ENCODE results near the gene MUC13. TPM values are rescaled to one million over a fixed set of nuclear protein-coding genes. Genes with fewer than 3 reads are reported as not detected.

The MUC13 gene
- total RNA-seq, 1 experiment from 2014 or later: not detected

DNA sequence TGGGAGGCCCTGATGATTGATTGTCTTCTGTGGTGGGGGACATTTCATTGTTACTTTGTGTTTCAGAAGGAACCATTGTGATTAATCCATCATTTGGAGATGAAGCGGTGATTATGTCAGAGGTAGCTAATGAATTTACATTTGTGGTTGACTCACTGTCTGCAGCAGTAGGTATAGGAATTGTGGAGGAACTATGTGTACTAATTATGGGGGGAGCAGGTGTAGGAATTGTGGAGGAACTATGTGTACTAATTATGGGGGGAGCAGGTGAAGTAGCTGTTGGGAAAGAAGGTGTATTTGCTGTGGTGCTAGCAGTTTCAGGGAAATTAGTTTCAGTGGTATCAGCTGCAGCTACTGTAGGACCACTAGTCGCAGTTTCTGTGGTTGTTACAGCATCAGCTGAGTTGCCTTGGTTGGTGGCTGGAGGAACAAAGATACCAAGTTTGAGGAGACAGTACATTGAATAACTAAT, 6.9 kb downstream of the MUC13 start:
- Mint-ChIP-seq H3K9me3 (no peaks in the 10 kb centered on the region), H3K27ac (no peak overlapping the region; a peak in 1 of 7 replicates), H3K36me3 (ENCODE audit: insufficient read depth in 1 of 3, low read depth in 3 of 3) (no peaks in the 10 kb centered on the region), H3K4me1 (no peaks in the 10 kb centered on the region), H3K27me3 (ENCODE audit: low read depth) (no peaks in the 10 kb centered on the region; the same call in 1 of the 2 replicates), H3K4me3 (no peak overlapping the region)
- no CpG with 5 or more reads among the region's 2 CpGs for WGBS (ENCODE audit: extremely low coverage, insufficient read length, low lambda C conversion rate)
- no peak for DNase-seq
- TF ChIP-seq, protein P1, sequence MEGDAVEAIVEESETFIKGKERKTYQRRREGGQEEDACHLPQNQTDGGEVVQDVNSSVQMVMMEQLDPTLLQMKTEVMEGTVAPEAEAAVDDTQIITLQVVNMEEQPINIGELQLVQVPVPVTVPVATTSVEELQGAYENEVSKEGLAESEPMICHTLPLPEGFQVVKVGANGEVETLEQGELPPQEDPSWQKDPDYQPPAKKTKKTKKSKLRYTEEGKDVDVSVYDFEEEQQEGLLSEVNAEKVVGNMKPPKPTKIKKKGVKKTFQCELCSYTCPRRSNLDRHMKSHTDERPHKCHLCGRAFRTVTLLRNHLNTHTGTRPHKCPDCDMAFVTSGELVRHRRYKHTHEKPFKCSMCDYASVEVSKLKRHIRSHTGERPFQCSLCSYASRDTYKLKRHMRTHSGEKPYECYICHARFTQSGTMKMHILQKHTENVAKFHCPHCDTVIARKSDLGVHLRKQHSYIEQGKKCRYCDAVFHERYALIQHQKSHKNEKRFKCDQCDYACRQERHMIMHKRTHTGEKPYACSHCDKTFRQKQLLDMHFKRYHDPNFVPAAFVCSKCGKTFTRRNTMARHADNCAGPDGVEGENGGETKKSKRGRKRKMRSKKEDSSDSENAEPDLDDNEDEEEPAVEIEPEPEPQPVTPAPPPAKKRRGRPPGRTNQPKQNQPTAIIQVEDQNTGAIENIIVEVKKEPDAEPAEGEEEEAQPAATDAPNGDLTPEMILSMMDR (conservative IDR thresholded peaks at IDR 0.05): no peak
- H3K14ac ChIP-seq (ENCODE audit: insufficient read depth, low read length): no peak overlapping the region
- no peak overlapping the region for H3K27ac ChIP-seq (ENCODE audit: insufficient read length, low read depth, low read length)
- H2BK120ac ChIP-seq (ENCODE audit: low read depth, low read length, poor library complexity, severe bottlenecking): no peak overlapping the region
- no peak overlapping the region for H4K91ac ChIP-seq (ENCODE audit: insufficient read length, low read depth, low read length)
- H2AFZ ChIP-seq (ENCODE audit: low read length): no peak overlapping the region
- no peak overlapping the region for H3K4ac ChIP-seq (ENCODE audit: low read depth, low read length)
- H4K20me1 ChIP-seq (ENCODE audit: control insufficient read depth, insufficient read depth, insufficient read length): no peaks in the 10 kb centered on the region
- no peaks in the 10 kb centered on the region for H3K79me1 ChIP-seq (ENCODE audit: insufficient read depth, low read depth, low read length, poor library complexity, severe bottlenecking)
- no peak overlapping the region for H3K9ac ChIP-seq (ENCODE audit: extremely low read depth, insufficient read length, low read length)
- H2BK5ac ChIP-seq (ENCODE audit: insufficient read length, low read length): no peak overlapping the region
- no peaks in the 10 kb centered on the region for H3K79me2 ChIP-seq (ENCODE audit: insufficient read depth, low read length)
- no peak overlapping the region for H2BK15ac ChIP-seq (ENCODE audit: low read depth, low read length)
- no peak overlapping the region for H3K56ac ChIP-seq (ENCODE audit: insufficient read length, low read depth, low read length)
- H3T11ph ChIP-seq (ENCODE audit: low read length): no peak overlapping the region
- H3K4me2 ChIP-seq (ENCODE audit: insufficient read depth, insufficient read length, low read length): no peak overlapping the region
- no peak overlapping the region for H2AK5ac ChIP-seq (ENCODE audit: insufficient read length, low read length)
- no peaks in the 10 kb centered on the region for H3K9me3 ChIP-seq (ENCODE audit: control insufficient read depth, low read depth, low read length)
- H3K27me3 ChIP-seq (ENCODE audit: insufficient read depth, low read length): no peaks in the 10 kb centered on the region
- no peak overlapping the region for H3K18ac ChIP-seq (ENCODE audit: insufficient read length, low read depth, low read length)
- no peaks in the 10 kb centered on the region for H3K4me1 ChIP-seq (ENCODE audit: insufficient read depth, low read length)
- no peak overlapping the region for H4K8ac ChIP-seq (replicated peaks; ENCODE audit: insufficient read length, low read depth, low read length)
- no peak overlapping the region for H2BK20ac ChIP-seq (ENCODE audit: low read depth, low read length, poor library complexity, severe bottlenecking)
- H3K23ac ChIP-seq (ENCODE audit: insufficient read length, low read depth, low read length): no peak overlapping the region
- no peak overlapping the region for H4K5ac ChIP-seq (ENCODE audit: insufficient read length, low read depth, low read length)
- H2BK12ac ChIP-seq (ENCODE audit: insufficient read length, low read depth, low read length): no peak overlapping the region
- no peaks in the 10 kb centered on the region for H3K23me2 ChIP-seq (ENCODE audit: insufficient read length, low read depth, low read length, poor library complexity, severe bottlenecking)
